ENCODE results near the gene TEAD4. TPM values are rescaled to one million over a fixed set of nuclear protein-coding genes. Genes with fewer than 3 reads are reported as not detected.

Gene TEAD4
- total RNA-seq, 1 experiment from 2014 or later, result 39.8 TPM

- POLR2A ChIA-PET (ENCODE audit: low non-redundant PET), result no interaction called here
- no peaks in the 10 kb centered on the region for H3K36me3 ChIP-seq (ENCODE audit: insufficient read depth, low read length, poor library complexity, severe bottlenecking)
- H3K27me3 ChIP-seq (replicated peaks; ENCODE audit: insufficient read depth, low read depth, low read length, poor library complexity), result no peaks in the 10 kb centered on the region
- H3K4me1 ChIP-seq (ENCODE audit: insufficient read depth, low read length, poor library complexity, severe bottlenecking), result peaks cover 18% of the 10 kb centered on the region
- TF ChIP-seq, protein P1, sequence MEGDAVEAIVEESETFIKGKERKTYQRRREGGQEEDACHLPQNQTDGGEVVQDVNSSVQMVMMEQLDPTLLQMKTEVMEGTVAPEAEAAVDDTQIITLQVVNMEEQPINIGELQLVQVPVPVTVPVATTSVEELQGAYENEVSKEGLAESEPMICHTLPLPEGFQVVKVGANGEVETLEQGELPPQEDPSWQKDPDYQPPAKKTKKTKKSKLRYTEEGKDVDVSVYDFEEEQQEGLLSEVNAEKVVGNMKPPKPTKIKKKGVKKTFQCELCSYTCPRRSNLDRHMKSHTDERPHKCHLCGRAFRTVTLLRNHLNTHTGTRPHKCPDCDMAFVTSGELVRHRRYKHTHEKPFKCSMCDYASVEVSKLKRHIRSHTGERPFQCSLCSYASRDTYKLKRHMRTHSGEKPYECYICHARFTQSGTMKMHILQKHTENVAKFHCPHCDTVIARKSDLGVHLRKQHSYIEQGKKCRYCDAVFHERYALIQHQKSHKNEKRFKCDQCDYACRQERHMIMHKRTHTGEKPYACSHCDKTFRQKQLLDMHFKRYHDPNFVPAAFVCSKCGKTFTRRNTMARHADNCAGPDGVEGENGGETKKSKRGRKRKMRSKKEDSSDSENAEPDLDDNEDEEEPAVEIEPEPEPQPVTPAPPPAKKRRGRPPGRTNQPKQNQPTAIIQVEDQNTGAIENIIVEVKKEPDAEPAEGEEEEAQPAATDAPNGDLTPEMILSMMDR (conservative IDR thresholded peaks at IDR 0.05; ENCODE audit: low read depth, low read length), result no peak
- no peak for TF ChIP-seq EZH2 (IDR thresholded peaks at IDR 0.05; ENCODE audit: borderline replicate concordance, low read depth, low read length, poor library complexity, severe bottlenecking)
- CTCF ChIA-PET, result no interaction called here
- no TSS peak for BruUV-seq (replicated peaks)
- peak overlapping the region; percentile 78 for H3K27ac ChIP-seq (ENCODE audit: low read depth, low read length, poor library complexity, severe bottlenecking)
- no peaks in the 10 kb centered on the region for H3K9me3 ChIP-seq (ENCODE audit: low read depth, low read length, poor library complexity, severe bottlenecking)
- DNase-seq (ENCODE audit: low spot score), result peak; percentile 29
- peak overlapping the region; percentile 69 for H3K4me3 ChIP-seq (ENCODE audit: low read depth, low read length, poor library complexity, severe bottlenecking)
- intact Hi-C loops (cut with micrococcal nuclease; ENCODE audit: unreplicated experiment), result loop anchor here (2.0 kb wide), 1 partner anchor 123 kb away; no protein-coding TSS in a partner anchor
Measured at GRCh38 chr12:3077572-3078081, 118.4 kb downstream of the TEAD4 start.

DNA sequence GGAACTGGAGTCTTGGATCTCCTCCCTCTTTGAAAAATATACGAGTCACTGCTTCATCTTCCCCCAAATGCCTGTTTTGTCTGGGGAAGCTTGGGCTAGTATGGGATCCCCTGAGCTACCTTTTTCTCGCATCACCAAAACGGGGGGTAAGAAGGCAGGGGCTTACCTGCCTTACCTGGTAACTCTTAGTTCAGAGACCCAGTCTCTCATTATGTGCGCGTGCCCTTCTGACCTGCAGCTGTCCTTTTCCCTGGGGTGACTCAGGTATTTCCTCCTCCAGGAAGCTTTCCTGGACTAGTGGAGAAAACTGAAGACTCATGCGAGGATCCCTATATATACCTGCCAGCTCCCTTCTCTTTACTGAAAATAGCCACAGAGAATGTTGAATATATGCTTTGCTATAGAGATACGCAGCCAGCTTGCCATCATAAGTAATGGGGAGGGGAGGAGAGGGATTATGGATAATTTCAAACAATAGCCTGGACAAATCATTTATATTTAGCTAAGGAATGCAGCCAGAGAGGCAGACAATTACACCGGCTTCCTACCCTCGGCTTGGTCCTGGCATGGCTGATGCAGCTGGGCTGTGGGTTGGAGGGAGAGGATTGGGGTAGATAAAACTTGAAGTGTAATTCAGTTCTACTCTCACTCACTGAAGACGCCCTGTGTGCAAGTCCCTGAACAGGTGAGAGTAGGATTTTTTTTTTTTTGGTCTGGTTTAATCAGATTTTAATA is 119.1 kb downstream of the TEAD4 start:
- intact Hi-C loops (cut with micrococcal nuclease; ENCODE audit: unreplicated experiment), result no loop called here
- Histone ChIP-seq H3K36me3 (ENCODE audit: insufficient read depth, low read length, poor library complexity, severe bottlenecking) (no peaks in the 10 kb centered on the region), H3K9me3 (ENCODE audit: low read depth, low read length, poor library complexity, severe bottlenecking) (no peaks in the 10 kb centered on the region), H3K27me3 (replicated peaks; ENCODE audit: insufficient read depth, low read depth, low read length, poor library complexity) (no peaks in the 10 kb centered on the region), H3K4me1 (ENCODE audit: insufficient read depth, low read length, poor library complexity, severe bottlenecking) (peaks cover 18% of the 10 kb centered on the region), H3K4me3 (ENCODE audit: low read depth, low read length, poor library complexity, severe bottlenecking) (peak overlapping the region; percentile 69), H3K27ac (ENCODE audit: low read depth, low read length, poor library complexity, severe bottlenecking) (no peak overlapping the region)
- no peak for DNase-seq (ENCODE audit: low spot score)
- POLR2A ChIA-PET (ENCODE audit: low non-redundant PET), result no interaction called here
- TF ChIP-seq, protein P1 (conservative IDR thresholded peaks at IDR 0.05; ENCODE audit: low read depth, low read length), result no peak
- TF ChIP-seq EZH2 (IDR thresholded peaks at IDR 0.05; ENCODE audit: borderline replicate concordance, low read depth, low read length, poor library complexity, severe bottlenecking), result no peak
- TSS peak; percentile 39 for BruUV-seq (replicated peaks)
- CTCF ChIA-PET, result no interaction called here

DNA sequence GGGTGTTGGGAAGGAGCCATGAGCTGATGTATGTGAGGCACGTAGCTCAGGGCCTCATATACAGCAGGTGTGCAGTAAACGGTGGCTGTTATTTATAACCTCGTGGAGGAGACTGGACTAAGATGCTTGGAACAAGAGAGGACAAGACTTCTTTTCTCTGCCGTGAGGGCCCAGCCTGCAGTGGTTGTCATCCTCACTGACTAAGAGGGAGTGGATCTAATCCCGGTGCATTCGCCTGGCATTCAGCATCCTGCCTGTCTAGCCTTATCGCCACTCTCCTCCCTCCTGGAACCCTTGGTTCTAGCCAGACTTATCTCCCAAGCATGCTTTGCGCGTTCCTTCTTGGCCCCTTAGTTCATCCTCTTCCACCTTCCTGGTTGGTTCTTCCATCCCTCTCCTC is 121.9 kb downstream of the TEAD4 start:
- no peak for TF ChIP-seq EZH2 (IDR thresholded peaks at IDR 0.05; ENCODE audit: borderline replicate concordance, low read depth, low read length, poor library complexity, severe bottlenecking)
- TF ChIP-seq, protein P1 (conservative IDR thresholded peaks at IDR 0.05; ENCODE audit: low read depth, low read length), result no peak
- Histone ChIP-seq H3K9me3 (ENCODE audit: low read depth, low read length, poor library complexity, severe bottlenecking) (no peaks in the 10 kb centered on the region), H3K27ac (ENCODE audit: low read depth, low read length, poor library complexity, severe bottlenecking) (no peak overlapping the region), H3K4me1 (ENCODE audit: insufficient read depth, low read length, poor library complexity, severe bottlenecking) (peaks cover 25% of the 10 kb centered on the region), H3K36me3 (ENCODE audit: insufficient read depth, low read length, poor library complexity, severe bottlenecking) (no peaks in the 10 kb centered on the region), H3K4me3 (ENCODE audit: low read depth, low read length, poor library complexity, severe bottlenecking) (no peak overlapping the region), H3K27me3 (replicated peaks; ENCODE audit: insufficient read depth, low read depth, low read length, poor library complexity) (no peaks in the 10 kb centered on the region)
- intact Hi-C loops (cut with micrococcal nuclease; ENCODE audit: unreplicated experiment), result no loop called here
- ChIA-PET CTCF (no interaction called here), POLR2A (ENCODE audit: low non-redundant PET) (no interaction called here)
- no TSS peak for BruUV-seq (replicated peaks)
- DNase-seq (ENCODE audit: low spot score), result no peak

Data from A673 (cell line).